ENCODE data around the gene NLGN1.

The NLGN1 gene

DNA sequence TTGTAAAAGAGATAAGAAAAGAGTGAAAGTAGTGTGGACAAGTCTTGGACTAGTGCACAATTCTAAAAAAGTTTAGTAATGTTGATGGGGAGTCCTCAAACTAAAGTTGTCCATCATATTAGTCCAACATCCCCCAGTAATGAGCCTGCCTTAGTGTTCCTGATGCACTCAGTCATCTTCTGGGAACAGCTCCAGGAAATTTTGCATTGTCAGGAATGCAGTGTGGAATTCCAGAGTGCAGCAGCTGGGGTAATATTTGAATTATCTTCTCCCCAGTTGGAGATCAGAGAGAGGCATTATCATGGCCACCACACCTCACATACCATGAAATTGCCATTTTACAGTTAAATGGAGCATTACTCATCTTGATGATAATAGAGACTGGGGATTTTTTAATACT is 932.8 kb downstream of the NLGN1 start:
- no peak overlapping the region for H3K4me3 Mint-ChIP-seq
- H3K27ac Mint-ChIP-seq = no peak overlapping the region

DNA sequence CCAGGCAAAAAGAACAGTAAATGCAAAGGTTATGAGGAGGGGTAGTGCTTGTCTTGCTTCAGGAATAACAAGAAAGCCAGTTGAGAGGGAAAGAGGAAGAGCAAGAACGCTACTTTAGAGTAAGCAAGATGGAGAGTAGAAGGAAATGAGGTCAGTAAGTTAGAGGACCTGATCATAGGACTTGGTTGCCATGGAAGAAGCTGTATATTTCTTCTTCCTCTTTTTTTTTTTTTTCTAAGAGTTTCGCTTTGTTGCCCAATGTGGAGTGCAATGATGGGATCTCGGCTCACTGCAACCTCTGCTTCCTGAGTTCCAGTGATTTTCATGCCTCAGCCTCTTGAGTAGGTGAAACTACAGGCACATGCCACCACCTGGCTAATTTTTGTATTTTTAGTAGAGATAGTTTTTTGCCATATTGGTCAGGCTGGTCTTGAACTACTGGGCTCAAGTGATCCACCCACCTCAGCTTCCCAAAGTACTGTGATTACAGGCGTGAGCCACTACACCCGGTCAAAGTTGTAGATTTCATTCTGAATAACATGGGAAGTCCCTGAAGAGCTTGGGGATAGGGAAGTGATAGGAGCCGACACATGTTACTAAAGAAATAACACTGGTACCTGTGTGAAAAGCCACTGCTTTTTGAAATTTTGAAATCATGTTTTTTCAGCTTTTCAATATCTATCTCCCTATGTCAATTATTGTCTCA is 933.7 kb downstream of the NLGN1 start:
- peaks cover 15% of the 10 kb centered on the region for H3K9me3 Mint-ChIP-seq
- H3K27me3 Mint-ChIP-seq = no peaks in the 10 kb centered on the region
- H3K36me3 Mint-ChIP-seq (ENCODE audit: low read depth) = no peaks in the 10 kb centered on the region
- H3K4me3 Mint-ChIP-seq = no peak overlapping the region
- no peaks in the 10 kb centered on the region for H3K4me1 Mint-ChIP-seq (ENCODE audit: low read depth)
- no peak overlapping the region for H3K27ac Mint-ChIP-seq

More for the DNA sequence above, 932.8 kb downstream of the NLGN1 start:
- peaks cover 15% of the 10 kb centered on the region for H3K9me3 Mint-ChIP-seq
- no peaks in the 10 kb centered on the region for H3K36me3 Mint-ChIP-seq (ENCODE audit: low read depth)
- no peaks in the 10 kb centered on the region for H3K27me3 Mint-ChIP-seq
- H3K4me1 Mint-ChIP-seq (ENCODE audit: low read depth) = no peaks in the 10 kb centered on the region

DNA sequence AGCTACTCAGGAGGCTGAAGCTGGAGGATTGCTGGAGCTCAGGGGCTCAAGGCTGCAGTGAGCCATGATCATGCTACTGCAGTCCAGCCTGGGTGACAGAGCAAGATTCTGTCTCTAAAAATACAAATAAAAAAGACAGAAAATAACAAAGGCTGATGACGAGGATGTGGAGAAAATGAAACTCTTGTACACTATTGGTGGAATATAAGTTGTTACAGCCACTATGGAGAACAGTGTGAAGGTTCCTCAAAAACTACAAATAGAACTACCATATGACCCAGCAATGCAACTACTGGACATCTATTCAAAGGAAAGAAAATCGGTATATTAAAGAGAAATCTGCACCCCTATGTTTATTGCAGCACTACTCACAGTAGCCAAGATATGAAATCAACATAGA is 934.8 kb downstream of the NLGN1 start:
- H3K27ac Mint-ChIP-seq = no peak overlapping the region
- peaks cover 15% of the 10 kb centered on the region for H3K9me3 Mint-ChIP-seq
- H3K4me1 Mint-ChIP-seq (ENCODE audit: low read depth) = no peaks in the 10 kb centered on the region
- H3K27me3 Mint-ChIP-seq = no peaks in the 10 kb centered on the region
- no peaks in the 10 kb centered on the region for H3K36me3 Mint-ChIP-seq (ENCODE audit: low read depth)
- no peak overlapping the region for H3K4me3 Mint-ChIP-seq

DNA sequence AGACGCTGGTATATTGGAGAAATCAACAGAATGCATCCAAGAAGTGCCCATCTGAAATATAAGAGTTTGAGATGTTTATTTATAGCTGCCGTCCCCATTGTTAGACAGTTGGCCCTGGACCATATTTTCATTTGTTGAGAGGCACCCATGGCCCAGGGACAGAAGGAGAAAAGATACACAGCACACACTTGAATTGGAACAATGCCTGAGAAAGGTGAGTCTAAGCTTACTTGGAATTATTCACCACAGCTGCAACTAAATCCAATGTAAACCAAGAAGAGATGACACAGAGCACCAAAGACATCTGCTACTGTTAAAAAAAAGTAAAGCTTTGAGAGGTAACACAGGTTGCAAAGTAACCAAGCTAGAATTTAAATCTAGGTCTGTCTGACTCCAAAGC is 936.1 kb downstream of the NLGN1 start:
- Mint-ChIP-seq H3K9me3 (peaks cover 15% of the 10 kb centered on the region), H3K36me3 (ENCODE audit: low read depth) (no peaks in the 10 kb centered on the region), H3K27ac (no peak overlapping the region), H3K4me3 (no peak overlapping the region), H3K4me1 (ENCODE audit: low read depth) (no peaks in the 10 kb centered on the region), H3K27me3 (no peaks in the 10 kb centered on the region)

DNA sequence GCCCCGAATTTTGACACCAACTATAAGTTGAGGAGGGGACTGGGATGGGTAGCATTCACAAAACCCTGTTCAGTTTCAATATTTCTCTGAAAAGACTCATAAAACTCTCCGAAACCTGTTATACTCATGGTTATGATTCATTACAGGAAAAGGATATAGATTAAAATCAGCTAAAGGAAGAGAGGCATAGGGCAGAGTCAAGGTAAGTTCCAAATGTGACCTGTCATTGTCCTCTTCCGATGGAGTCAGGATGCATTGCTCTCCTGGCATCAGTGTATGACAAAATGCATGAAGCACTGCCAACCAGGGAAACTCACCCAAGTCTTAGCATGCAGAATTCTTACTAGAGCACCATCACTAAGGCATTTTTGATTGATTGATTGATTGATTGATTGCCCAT is 936.6 kb downstream of the NLGN1 start:
- H3K27me3 Mint-ChIP-seq = no peaks in the 10 kb centered on the region
- H3K36me3 Mint-ChIP-seq (ENCODE audit: low read depth) = no peaks in the 10 kb centered on the region
- no peak overlapping the region for H3K27ac Mint-ChIP-seq
- H3K4me1 Mint-ChIP-seq (ENCODE audit: low read depth) = no peaks in the 10 kb centered on the region
- H3K9me3 Mint-ChIP-seq = peaks cover 13% of the 10 kb centered on the region
- no peak overlapping the region for H3K4me3 Mint-ChIP-seq

DNA sequence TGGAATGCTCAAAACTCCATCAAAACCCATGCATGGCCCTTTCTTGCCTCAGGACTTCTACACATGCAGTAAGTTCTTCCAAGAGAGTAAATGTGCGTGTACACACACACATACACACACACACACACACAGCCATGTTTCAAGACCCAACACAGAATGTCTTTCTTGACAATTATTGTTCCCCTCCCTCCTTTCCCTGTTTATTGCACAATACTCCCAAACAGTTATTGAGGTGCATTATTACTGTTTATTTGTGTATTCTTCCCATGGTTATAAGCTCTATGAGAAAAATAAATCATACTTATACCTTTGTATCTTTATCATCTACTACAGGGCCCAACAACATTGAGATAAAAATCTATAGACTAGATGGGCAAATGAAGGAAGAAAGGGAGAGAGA is 937.8 kb downstream of the NLGN1 start:
- Mint-ChIP-seq H3K4me3 (no peak overlapping the region), H3K4me1 (ENCODE audit: low read depth) (no peaks in the 10 kb centered on the region), H3K27ac (no peak overlapping the region), H3K36me3 (ENCODE audit: low read depth) (no peaks in the 10 kb centered on the region), H3K9me3 (peaks cover 8% of the 10 kb centered on the region), H3K27me3 (no peaks in the 10 kb centered on the region)

DNA sequence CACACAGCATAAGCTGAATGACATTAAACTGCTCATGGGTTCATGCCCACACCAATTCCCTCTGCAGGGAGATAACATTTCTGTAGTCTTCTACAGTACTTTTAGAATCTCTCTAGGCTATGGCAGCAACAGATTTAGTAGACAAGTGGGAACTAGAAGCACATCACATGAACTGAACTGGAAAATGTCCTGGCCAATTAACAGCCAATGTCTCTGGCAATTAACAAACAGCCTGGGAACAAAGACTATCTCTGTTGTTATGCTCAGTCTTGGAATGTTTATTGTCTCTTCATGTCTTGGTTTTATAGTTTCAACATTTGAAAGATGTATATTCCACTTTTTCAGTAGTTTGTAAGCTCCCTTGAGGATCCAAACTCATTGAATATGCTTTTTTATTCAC is 938.4 kb downstream of the NLGN1 start:
- H3K27ac Mint-ChIP-seq = no peak overlapping the region
- H3K9me3 Mint-ChIP-seq = peaks cover 6% of the 10 kb centered on the region
- no peak overlapping the region for H3K4me3 Mint-ChIP-seq
- no peaks in the 10 kb centered on the region for H3K4me1 Mint-ChIP-seq (ENCODE audit: low read depth)
- H3K27me3 Mint-ChIP-seq = no peaks in the 10 kb centered on the region
- H3K36me3 Mint-ChIP-seq (ENCODE audit: low read depth) = no peaks in the 10 kb centered on the region

Data from stimulated activated naive CD8-positive, alpha-beta T cell treated with anti-CD3 and anti-CD28 coated beads, Interleukin-15, Interleukin-2, amounts not matched to agents 100 ng/mL and 50 ng/mL, for 24 hours (primary cell).